ENCODE data around the gene FBN1. TPM values are rescaled to one million over a fixed set of nuclear protein-coding genes. Genes with fewer than 3 reads are reported as not detected.

Gene FBN1
- total and polyA plus RNA-seq, 10 of the 15 experiments (the other 5 are each of a cell fraction or from before 2014, with no cell fraction given), result 2.2 to 15.3 (median 7.0) TPM

DNA sequence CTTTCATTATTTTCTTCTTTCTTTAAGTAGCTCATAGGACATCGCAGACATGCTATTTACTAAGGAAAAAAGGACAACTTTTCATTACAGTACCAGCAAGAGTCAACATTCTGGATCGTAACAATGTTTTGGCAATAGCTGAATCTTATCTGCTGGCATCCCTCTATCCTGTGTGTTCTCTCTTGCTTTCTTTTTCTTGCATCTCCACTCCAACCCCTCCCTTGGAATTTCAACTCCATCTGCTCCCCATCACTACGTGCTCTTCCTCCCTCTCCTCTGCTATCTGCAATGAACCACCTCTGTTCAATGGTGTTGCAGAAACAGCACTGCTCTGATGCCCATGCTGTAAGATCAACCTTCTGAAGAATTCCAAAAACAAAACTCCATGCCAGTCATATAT, 106.6 kb downstream of the FBN1 start:
- SMC1A ChIA-PET (ENCODE audit: uncharacterized antibody, unreplicated experiment), result interaction anchor here (1.0 to 1.5 kb wide), 2 partner anchors 9 to 20 kb away, joined by 3 to 4 read pairs; no protein-coding TSS in a partner anchor
- H3K9me3 ChIP-seq (replicated peaks; ENCODE audit: control insufficient read depth, insufficient read depth, low read length), result no peaks in the 10 kb centered on the region
- peaks cover 6% of the 10 kb centered on the region for H3K4me1 ChIP-seq (ENCODE audit: control insufficient read depth, insufficient read depth, low read length)
- intact Hi-C loops (cut with micrococcal nuclease; ENCODE audit: unreplicated experiment) (no loop called here), in situ Hi-C loops (cut with MboI) (no loop called here)
- H3K4me2 ChIP-seq (ENCODE audit: control insufficient read depth, insufficient read depth), result no peak overlapping the region
- H3K36me3 ChIP-seq (ENCODE audit: control insufficient read depth in 2 of 2, insufficient read depth in 2 of 2, low read length in 1 of 2), result no peaks in the 10 kb centered on the region
- FAIRE-seq (no peak), ATAC-seq (no peak), DNase-seq (ENCODE audit: low read depth, low spot score) (no peak)
- 97% methylated on average over 3 of the region's 3 CpGs for WGBS (ENCODE audit: insufficient coverage, insufficient replicate concordance, low lambda C conversion rate, missing lambda C conversion rate)
- no peaks in the 10 kb centered on the region for H4K20me1 ChIP-seq (ENCODE audit: control insufficient read depth, insufficient read depth)
- TF ChIP-seq, protein P1, sequence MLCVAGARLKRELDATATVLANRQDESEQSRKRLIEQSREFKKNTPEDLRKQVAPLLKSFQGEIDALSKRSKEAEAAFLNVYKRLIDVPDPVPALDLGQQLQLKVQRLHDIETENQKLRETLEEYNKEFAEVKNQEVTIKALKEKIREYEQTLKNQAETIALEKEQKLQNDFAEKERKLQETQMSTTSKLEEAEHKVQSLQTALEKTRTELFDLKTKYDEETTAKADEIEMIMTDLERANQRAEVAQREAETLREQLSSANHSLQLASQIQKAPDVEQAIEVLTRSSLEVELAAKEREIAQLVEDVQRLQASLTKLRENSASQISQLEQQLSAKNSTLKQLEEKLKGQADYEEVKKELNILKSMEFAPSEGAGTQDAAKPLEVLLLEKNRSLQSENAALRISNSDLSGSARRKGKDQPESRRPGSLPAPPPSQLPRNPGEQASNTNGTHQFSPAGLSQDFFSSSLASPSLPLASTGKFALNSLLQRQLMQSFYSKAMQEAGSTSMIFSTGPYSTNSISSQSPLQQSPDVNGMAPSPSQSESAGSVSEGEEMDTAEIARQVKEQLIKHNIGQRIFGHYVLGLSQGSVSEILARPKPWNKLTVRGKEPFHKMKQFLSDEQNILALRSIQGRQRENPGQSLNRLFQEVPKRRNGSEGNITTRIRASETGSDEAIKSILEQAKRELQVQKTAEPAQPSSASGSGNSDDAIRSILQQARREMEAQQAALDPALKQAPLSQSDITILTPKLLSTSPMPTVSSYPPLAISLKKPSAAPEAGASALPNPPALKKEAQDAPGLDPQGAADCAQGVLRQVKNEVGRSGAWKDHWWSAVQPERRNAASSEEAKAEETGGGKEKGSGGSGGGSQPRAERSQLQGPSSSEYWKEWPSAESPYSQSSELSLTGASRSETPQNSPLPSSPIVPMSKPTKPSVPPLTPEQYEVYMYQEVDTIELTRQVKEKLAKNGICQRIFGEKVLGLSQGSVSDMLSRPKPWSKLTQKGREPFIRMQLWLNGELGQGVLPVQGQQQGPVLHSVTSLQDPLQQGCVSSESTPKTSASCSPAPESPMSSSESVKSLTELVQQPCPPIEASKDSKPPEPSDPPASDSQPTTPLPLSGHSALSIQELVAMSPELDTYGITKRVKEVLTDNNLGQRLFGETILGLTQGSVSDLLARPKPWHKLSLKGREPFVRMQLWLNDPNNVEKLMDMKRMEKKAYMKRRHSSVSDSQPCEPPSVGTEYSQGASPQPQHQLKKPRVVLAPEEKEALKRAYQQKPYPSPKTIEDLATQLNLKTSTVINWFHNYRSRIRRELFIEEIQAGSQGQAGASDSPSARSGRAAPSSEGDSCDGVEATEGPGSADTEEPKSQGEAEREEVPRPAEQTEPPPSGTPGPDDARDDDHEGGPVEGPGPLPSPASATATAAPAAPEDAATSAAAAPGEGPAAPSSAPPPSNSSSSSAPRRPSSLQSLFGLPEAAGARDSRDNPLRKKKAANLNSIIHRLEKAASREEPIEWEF (IDR thresholded peaks at IDR 0.05; ENCODE audit: insufficient replicate concordance, low read depth, low read length), result no peak
- no peak for TF ChIP-seq SUPT20H (IDR thresholded peaks at IDR 0.05; ENCODE audit: borderline replicate concordance, control insufficient read depth, low read depth, low read length)
- no peak for TF ChIP-seq MTA2 (IDR thresholded peaks at IDR 0.05; ENCODE audit: low read depth)
- H2AFZ ChIP-seq (ENCODE audit: control insufficient read depth, low read depth, low read length), result no peak overlapping the region
- H3K4me3 ChIP-seq, result no peak overlapping the region
- POLR2A ChIA-PET, result no interaction called here
- RAD21 ChIA-PET (ENCODE audit: unreplicated experiment), result no interaction called here
- H3K27ac ChIP-seq (ENCODE audit: control insufficient read depth, insufficient read depth), result no peak overlapping the region
- no TSS peak for BruUV-seq (replicated peaks)
- CTCF ChIA-PET, result interaction anchor here (1.6 kb wide), 1 partner anchor 31 kb away, joined by 4 read pairs; no protein-coding TSS in a partner anchor
- H3K9ac ChIP-seq (ENCODE audit: control insufficient read depth, insufficient read depth, low read length), result no peak overlapping the region
- H3K27me3 ChIP-seq (replicated peaks in 1 of 2; ENCODE audit: control insufficient read depth in 2 of 2, insufficient read depth in 2 of 2, low read length in 1 of 2), result no peaks in the 10 kb centered on the region
- no peaks in the 10 kb centered on the region for H3K79me2 ChIP-seq (ENCODE audit: control insufficient read depth, insufficient read depth, low read length)
